GM18499 (cell line): Measurements from ENCODE around the gene VAT1.
"Not testable (repeated sequence)": the region's sequence is repeated elsewhere in the genome, so short reads cannot be mapped to it uniquely, and the experiment has no call there.

Experiments used
- ATAC-seq: cut with Tn5 transposase; IDR thresholded peaks from one replicate; pipeline ENCODE4 v1.9.1; 2021; ENCODE audit warnings: moderate number of reproducible peaks; ENCODE audit not compliant: insufficient read depth, unreplicated experiment

VAT1 gene

GRCh38 chr17:43010667-43011308 is 11.4 kb downstream of the VAT1 start:
- no peak for ATAC-seq

GRCh38 chr17:43006639-43007551 is 15.3 kb downstream of the VAT1 start, which contains the start of gene IFI35:
Gene IFI35 (plus strand): TSS chr17:43006784. CDS start chr17:43006948, 164 bp downstream.
- ATAC-seq = no peak

GRCh38 chr17:43003542-43004172 is 18.5 kb downstream of the VAT1 start:
- ATAC-seq = no peak

GRCh38 chr17:43000894-43001293 is 21.3 kb downstream of the VAT1 start:
- ATAC-seq = not testable (repeated sequence)

GRCh38 chr17:42999003-42999525 is 23.1 kb downstream of the VAT1 start:
- no peak for ATAC-seq

- peak; percentile 84 for ATAC-seq
Measured at GRCh38 chr17:42997984-42998938, 23.9 kb downstream of the VAT1 start, which contains the start of gene RPL27. Gene RPL27 (plus strand): TSS chr17:42998419. CDS start chr17:42998751, 332 bp downstream.

GRCh38 chr17:42997390-42997983 is 24.7 kb downstream of the VAT1 start:
- no peak for ATAC-seq

- not testable (repeated sequence) for ATAC-seq
Measured at GRCh38 chr17:42993913-42994312, 28.3 kb downstream of the VAT1 start.

- no peak for ATAC-seq
Measured at GRCh38 chr17:42992872-42993271, 29.3 kb downstream of the VAT1 start.

GRCh38 chr17:42991471-42991870 is 30.7 kb downstream of the VAT1 start:
- ATAC-seq = no peak

GRCh38 chr17:42989726-42990652 is 32.2 kb downstream of the VAT1 start:
- no peak for ATAC-seq

GRCh38 chr17:42989141-42989540 is 33.0 kb downstream of the VAT1 start:
- ATAC-seq = no peak

GRCh38 chr17:42985225-42985624 is 37.0 kb downstream of the VAT1 start:
- no peak for ATAC-seq

- no peak for ATAC-seq
Measured at GRCh38 chr17:42982266-42982665, 39.9 kb downstream of the VAT1 start.

GRCh38 chr17:42980766-42981397 is 41.3 kb downstream of the VAT1 start:
- ATAC-seq = no peak

- no peak for ATAC-seq
Measured at GRCh38 chr17:42980274-42980765, 41.9 kb downstream of the VAT1 start, which contains the start of gene RUNDC1. Gene RUNDC1 (plus strand): TSS chr17:42980565. CDS start chr17:42980577, 12 bp downstream.

- no peak for ATAC-seq
Measured at GRCh38 chr17:42979511-42980273, 42.5 kb downstream of the VAT1 start, which contains the start of gene PTGES3L. Gene PTGES3L (minus strand): TSS chr17:42980080. CDS start chr17:42980053, 27 bp downstream.
